Mucosa of rectum (tissue), 2 donors: ENCODE data around the gene C2.

Experiments
- H3K27ac ChIP-seq, 2 donors: one replicate each; pipeline ENCODE4 v1.7.0; 2013; ENCODE audit warnings: inconsistent platforms in 2 of 2, low read depth in 2 of 2, low read length in 2 of 2
- H3K27me3 ChIP-seq, 2 donors: one replicate each; pipeline ENCODE4 v1.7.0; 2013; ENCODE audit warnings: low read length in 2 of 2; ENCODE audit not compliant: control insufficient read depth in 2 of 2, insufficient read depth in 2 of 2
- H3K36me3 ChIP-seq, 2 donors: one replicate each; pipeline ENCODE4 v1.7.0; 2013; ENCODE audit warnings: low read length in 2 of 2; ENCODE audit not compliant: control insufficient read depth in 2 of 2, insufficient read depth in 2 of 2
- H3K4me1 ChIP-seq, 2 donors: one replicate each; pipeline ENCODE4 v1.7.0; 2013; ENCODE audit warnings: low read length in 2 of 2, mild to moderate bottlenecking in 1 of 2; ENCODE audit not compliant: control insufficient read depth in 2 of 2, insufficient read depth in 2 of 2
- H3K4me3 ChIP-seq, 2 donors: one replicate each; pipeline ENCODE4 v1.7.0; 2013; ENCODE audit warnings: low read length in 2 of 2
- H3K9ac ChIP-seq, 2 donors: one replicate each; pipeline ENCODE4 v1.7.0; 2013; ENCODE audit warnings: low read length in 2 of 2, low read depth in 1 of 2, mild to moderate bottlenecking in 1 of 2
- H3K9me3 ChIP-seq, 2 donors: one replicate each; pipeline ENCODE4 v1.7.0; 2013; ENCODE audit warnings: low read length in 2 of 2; ENCODE audit not compliant: control insufficient read depth in 2 of 2
- donor health status: healthy.
- donor health status: Normal muscosa, but diverticular disease.

C2 gene

GRCh38 chr6:31898383-31899011 lies 29.0 kb upstream of the C2 start:
- peak overlapping the region; percentile 94 to 98 for H3K9ac ChIP-seq
- H3K9me3 ChIP-seq = no peaks in the 10 kb centered on the region
- peaks cover 19 to 20% of the 10 kb centered on the region in 2 donors for H3K4me1 ChIP-seq
- no peaks in the 10 kb centered on the region for H3K27me3 ChIP-seq
- peak overlapping the region; percentile 96 to 99 for H3K4me3 ChIP-seq
- H3K27ac ChIP-seq = peak overlapping the region; percentile 69 to 84
- peaks cover 2 to 5% of the 10 kb centered on the region in 2 donors for H3K36me3 ChIP-seq

GRCh38 chr6:31899215-31899614 lies 28.3 kb upstream of the C2 start:
- H3K27me3 ChIP-seq = no peaks in the 10 kb centered on the region
- peaks cover 2 to 5% of the 10 kb centered on the region in 2 donors for H3K36me3 ChIP-seq
- peaks cover 19 to 20% of the 10 kb centered on the region in 2 donors for H3K4me1 ChIP-seq
- no peak overlapping the region for H3K4me3 ChIP-seq
- H3K27ac ChIP-seq = no peak overlapping the region
- H3K9ac ChIP-seq = no peak overlapping the region
- H3K9me3 ChIP-seq = no peaks in the 10 kb centered on the region

DNA sequence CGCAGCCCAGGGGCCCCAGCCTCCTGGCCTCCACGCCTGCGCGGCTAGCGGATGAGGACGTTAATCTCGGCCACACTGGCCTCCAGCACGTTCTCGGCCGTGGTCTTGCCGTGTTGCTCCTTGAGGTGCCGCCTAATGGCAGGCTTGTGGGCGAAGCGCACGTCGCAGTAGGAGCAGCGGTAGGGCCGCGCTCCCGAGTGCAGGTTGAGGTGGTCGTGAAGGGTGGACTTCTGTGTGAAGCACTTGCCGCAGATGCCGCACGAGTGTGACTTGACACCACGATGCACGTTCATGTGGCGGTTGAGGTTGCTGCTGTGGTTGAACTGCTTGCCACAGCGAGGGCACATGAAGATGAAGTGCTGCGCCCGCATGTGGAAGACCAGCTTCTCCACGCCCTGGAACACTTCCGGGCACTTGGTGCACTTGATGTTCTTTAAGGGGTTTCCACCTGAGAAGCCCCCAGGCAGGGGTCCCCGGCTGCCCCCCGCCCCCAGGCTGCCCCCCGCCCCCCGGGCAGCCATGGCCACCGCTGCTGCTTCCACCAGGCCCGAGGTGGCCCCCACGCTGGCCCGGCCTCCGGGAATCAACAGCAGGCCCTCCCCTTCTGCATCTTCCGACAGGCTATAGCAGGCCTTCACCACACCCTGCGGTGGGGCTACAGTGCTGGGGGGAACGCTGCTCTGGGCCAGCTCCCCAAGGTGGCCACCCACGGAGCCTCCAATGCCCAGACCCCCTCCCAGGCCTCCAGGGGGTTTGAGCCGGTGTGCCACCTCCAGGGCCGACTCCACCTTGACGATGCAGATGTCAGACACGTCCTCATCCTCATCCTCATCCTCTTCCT lies 27.4 kb upstream of the C2 start:
- Histone ChIP-seq H3K27ac (no peak overlapping the region), H3K4me3 (no peak overlapping the region), H3K27me3 (no peaks in the 10 kb centered on the region), H3K4me1 (peaks cover 19 to 20% of the 10 kb centered on the region in 2 donors), H3K36me3 (peaks cover 0 to 3% of the 10 kb centered on the region in 2 donors), H3K9ac (no peak overlapping the region), H3K9me3 (no peaks in the 10 kb centered on the region)

GRCh38 chr6:31900917-31901414 lies 26.6 kb upstream of the C2 start:
- H3K36me3 ChIP-seq = peaks cover 0 to 2% of the 10 kb centered on the region in 2 donors
- no peaks in the 10 kb centered on the region for H3K9me3 ChIP-seq
- H3K4me1 ChIP-seq = peaks cover 19 to 20% of the 10 kb centered on the region in 2 donors
- H3K27ac ChIP-seq = peak overlapping the region; percentile 77 to 81
- peak overlapping the region; percentile 48 to 80 for H3K4me3 ChIP-seq
- H3K27me3 ChIP-seq = peaks cover 0 to under 1% of the 10 kb centered on the region in 2 donors
- H3K9ac ChIP-seq = peak overlapping the region in 1 of 2 donors; percentile 48

GRCh38 chr6:31901415-31901952 lies 26.0 kb upstream of the C2 start:
- Histone ChIP-seq H3K9ac (peak overlapping the region in 1 of 2 donors; percentile 48), H3K9me3 (no peaks in the 10 kb centered on the region), H3K4me3 (peak overlapping the region; percentile 48 to 80), H3K27me3 (peaks cover 0 to 3% of the 10 kb centered on the region in 2 donors), H3K4me1 (peaks cover 18 to 20% of the 10 kb centered on the region in 2 donors), H3K36me3 (no peaks in the 10 kb centered on the region), H3K27ac (peak overlapping the region; percentile 77 to 81)

DNA sequence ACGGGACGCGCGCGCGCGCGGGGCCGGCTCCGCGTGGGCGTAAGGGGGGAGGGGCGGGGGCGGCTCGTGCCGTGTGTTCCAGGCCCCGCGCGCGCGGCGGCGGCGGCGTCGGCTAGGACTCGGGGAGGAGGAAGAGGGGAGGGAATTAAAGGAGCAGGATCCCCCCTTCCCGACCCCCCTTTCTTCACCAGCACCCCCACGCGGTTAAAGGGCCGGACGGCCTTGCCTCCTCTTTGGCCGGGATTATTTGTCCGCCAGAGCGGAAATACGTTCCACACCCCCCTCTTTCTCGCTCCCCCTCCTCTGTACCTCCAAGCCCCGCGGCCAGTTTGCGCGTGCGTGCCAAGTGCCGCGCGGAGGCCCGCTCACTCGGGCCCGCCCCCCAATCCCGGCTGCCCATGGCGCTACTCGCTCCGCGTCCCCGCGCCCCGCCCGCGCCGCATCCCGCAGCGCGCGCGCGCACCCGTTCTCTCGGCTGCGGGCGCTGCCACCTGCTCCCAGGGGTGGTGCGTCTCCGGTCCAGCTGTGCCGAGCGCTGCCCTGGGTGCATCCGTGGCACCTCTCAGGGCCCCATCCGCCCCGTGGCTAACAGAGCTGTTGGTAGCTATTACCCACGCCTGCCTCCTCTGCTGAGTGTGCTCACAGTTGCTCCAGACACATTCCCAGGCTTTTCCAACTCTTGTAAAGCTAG lies 25.4 kb upstream of the C2 start, which contains the start of gene ZBTB12:
Gene ZBTB12 (minus strand): TSS at position 134 of the 691 bp plus-strand sequence. CDS start 781 bp downstream, outside the sequence.
- peak within 1 kb of the TSS; percentile 72 to 85 for H3K9ac ChIP-seq
- peaks cover 0 to 3% of the 10 kb centered on the region in 2 donors for H3K27me3 ChIP-seq

GRCh38 chr6:31903957-31904356 lies 23.6 kb upstream of the C2 start:
- H3K27ac ChIP-seq = no peak overlapping the region
- H3K9me3 ChIP-seq = no peaks in the 10 kb centered on the region
- H3K4me1 ChIP-seq = peaks cover 11 to 12% of the 10 kb centered on the region in 2 donors

More for the DNA sequence above, 25.4 kb upstream of the C2 start, which contains the start of gene ZBTB12:
- peak within 1 kb of the TSS; percentile 74 to 80 for H3K4me3 ChIP-seq
- H3K27ac ChIP-seq = peak within 1 kb of the TSS; percentile 77 to 81
- H3K9me3 ChIP-seq = no peaks in the 10 kb centered on the region
- H3K36me3 ChIP-seq = no peaks in the 10 kb centered on the region
- H3K4me1 ChIP-seq = peaks cover 14 to 20% of the 10 kb centered on the region in 2 donors

DNA sequence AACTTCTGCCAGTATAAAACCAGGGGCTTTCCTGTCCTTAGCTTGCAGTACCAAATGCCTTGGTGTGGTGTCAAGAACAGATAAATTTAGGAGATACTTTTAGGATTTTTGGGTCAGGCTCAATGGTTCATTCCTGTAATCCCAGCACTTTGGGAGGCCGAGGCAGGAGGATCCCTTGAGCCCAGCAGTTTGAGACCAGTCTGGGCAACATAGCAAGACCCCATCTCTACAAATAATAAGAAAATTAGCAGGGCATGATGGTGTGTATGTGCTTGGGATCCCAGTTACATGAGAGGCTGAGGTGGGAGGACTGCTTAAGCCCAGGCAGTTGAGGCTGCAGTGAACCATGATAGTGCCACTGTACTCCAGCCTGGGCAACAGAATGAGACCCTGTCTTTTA lies 22.5 kb upstream of the C2 start:
- Histone ChIP-seq H3K9ac (no peak overlapping the region), H3K27ac (no peak overlapping the region), H3K4me1 (peaks cover 11 to 12% of the 10 kb centered on the region in 2 donors), H3K4me3 (no peak overlapping the region), H3K36me3 (no peaks in the 10 kb centered on the region), H3K27me3 (peaks cover 0 to 3% of the 10 kb centered on the region in 2 donors), H3K9me3 (no peaks in the 10 kb centered on the region)

More at GRCh38 chr6:31903957-31904356, 23.6 kb upstream of the C2 start:
- peaks cover 0 to 3% of the 10 kb centered on the region in 2 donors for H3K27me3 ChIP-seq
- no peak overlapping the region for H3K9ac ChIP-seq
- H3K4me3 ChIP-seq = no peak overlapping the region
- no peaks in the 10 kb centered on the region for H3K36me3 ChIP-seq

DNA sequence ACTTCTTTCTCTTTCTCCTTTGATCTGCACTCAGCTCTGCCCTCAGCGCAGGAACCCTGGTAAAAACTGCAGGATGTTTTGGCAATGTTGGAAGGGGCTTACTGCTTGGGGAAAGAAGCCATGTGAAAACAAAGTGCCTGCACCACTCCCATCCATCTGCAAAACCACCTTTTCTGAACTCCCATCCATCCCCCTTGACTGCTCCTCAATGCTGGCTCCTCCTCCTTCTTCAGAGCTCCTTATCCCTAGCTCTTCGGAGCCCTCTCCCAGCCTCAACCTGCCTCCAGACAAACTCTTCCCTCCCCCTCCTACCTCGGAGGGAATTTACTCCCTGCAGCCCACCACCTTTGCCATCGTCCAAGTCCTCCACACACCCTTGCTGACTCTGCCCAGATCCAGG lies 21.4 kb upstream of the C2 start:
- Histone ChIP-seq H3K9ac (no peak overlapping the region), H3K4me3 (no peak overlapping the region), H3K27ac (no peak overlapping the region), H3K9me3 (no peaks in the 10 kb centered on the region), H3K36me3 (no peaks in the 10 kb centered on the region), H3K27me3 (peaks cover 0 to 3% of the 10 kb centered on the region in 2 donors), H3K4me1 (peaks cover 7 to 10% of the 10 kb centered on the region in 2 donors)
